HG02588 (cell line): ENCODE results near the gene TBX20.

ENCODE experiments used
- ATAC-seq: cut with Tn5 transposase; IDR thresholded peaks from one replicate; pipeline ENCODE4 v1.9.1; 2021; ENCODE audit warnings: mild to moderate bottlenecking, moderate library complexity; ENCODE audit not compliant: unreplicated experiment

The TBX20 gene, protein sequence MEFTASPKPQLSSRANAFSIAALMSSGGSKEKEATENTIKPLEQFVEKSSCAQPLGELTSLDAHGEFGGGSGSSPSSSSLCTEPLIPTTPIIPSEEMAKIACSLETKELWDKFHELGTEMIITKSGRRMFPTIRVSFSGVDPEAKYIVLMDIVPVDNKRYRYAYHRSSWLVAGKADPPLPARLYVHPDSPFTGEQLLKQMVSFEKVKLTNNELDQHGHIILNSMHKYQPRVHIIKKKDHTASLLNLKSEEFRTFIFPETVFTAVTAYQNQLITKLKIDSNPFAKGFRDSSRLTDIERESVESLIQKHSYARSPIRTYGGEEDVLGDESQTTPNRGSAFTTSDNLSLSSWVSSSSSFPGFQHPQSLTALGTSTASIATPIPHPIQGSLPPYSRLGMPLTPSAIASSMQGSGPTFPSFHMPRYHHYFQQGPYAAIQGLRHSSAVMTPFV

GRCh38 chr7:35253710-35254495 is at the start of gene TBX20:
Gene TBX20, minus strand, starts transcription at chr7:35254100. Its CDS starts 480 bp downstream, at chr7:35253620.
- ATAC-seq, result peak; percentile 56

DNA sequence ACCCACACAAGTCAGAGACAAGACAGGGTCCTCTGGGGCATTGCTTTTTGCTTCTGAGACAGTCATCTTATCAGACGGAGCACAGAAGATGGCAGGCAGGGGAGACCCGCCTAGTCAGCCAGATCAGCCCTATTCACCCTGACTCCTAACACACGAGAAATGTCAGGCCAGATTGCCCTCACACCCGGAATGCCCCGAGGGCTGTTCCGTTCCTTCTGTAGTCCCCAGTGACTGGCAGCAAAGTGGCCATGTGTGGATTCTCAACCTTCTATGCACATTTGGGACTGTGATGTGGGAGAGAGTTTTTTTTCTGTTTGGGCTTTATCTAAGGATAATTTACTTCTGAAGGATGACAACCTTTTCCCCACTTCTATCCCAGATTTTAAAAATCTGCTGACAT is 35.5 kb upstream of the TBX20 start:
- no peak for ATAC-seq

DNA sequence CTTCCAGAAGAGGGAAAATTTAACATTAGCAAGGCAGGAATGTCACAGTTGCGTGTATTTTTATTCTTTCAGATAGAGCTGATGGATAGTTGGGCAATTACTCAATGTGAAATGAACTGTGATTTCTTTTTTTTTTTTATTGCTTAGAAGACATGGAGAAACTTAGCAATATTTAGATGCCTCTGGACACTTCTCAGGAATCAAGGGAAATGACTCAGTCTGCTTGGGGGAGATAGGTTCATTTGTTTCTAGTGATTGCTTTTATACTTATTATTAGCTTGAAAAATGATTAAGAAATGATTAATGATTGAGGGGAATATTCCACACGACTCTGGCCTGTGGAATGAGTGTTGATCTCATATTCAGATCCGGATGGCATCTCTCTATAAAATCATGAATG is 33.1 kb upstream of the TBX20 start:
- ATAC-seq, result no peak

GRCh38 chr7:35286422-35286821 is 32.5 kb upstream of the TBX20 start:
- ATAC-seq, result no peak

DNA sequence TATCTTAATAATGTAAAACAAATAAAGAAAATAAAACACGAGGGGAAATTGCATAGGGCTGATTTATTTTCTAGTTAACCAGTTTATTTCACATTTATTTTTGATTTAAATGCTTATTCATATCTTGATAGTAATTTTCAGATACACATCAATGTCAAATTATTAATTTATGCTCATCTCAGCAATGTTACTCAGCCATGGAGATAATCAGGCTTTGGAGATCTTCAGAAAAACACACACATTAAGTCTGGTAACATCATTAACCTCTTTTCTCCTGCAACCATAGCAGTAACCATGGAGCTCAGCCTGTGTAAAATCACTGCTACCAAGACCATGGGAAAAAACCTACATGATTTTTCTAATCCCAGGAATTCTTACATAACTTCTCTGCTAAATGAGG is 31.9 kb upstream of the TBX20 start:
- no peak for ATAC-seq

GRCh38 chr7:35280902-35281301 is 27.0 kb upstream of the TBX20 start:
- ATAC-seq, result no peak

GRCh38 chr7:35277359-35277758 is 23.5 kb upstream of the TBX20 start:
- no peak for ATAC-seq

DNA sequence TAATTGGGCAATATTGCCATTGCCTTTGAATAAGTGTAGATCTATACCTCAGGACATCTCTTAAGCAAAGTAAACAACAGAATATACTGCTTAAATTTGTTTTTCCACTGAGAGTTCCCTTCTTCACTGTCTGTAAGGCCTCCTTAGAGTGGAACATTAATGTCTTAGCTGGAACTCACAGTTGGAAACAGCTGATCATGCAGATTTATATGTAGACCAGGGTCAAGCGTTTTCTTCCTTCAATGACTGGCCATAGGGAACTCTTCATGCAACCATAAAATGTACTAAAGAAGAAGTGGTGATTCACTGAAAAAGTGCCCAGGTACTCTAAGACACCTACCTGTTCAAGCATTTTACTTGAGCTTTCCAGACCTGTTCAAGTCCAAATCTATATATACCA is 18.3 kb upstream of the TBX20 start:
- no peak for ATAC-seq

GRCh38 chr7:35268953-35269352 is 15.1 kb upstream of the TBX20 start:
- ATAC-seq, result no peak

- no peak for ATAC-seq
Observed at GRCh38 chr7:35267411-35267810, 13.5 kb upstream of the TBX20 start.

DNA sequence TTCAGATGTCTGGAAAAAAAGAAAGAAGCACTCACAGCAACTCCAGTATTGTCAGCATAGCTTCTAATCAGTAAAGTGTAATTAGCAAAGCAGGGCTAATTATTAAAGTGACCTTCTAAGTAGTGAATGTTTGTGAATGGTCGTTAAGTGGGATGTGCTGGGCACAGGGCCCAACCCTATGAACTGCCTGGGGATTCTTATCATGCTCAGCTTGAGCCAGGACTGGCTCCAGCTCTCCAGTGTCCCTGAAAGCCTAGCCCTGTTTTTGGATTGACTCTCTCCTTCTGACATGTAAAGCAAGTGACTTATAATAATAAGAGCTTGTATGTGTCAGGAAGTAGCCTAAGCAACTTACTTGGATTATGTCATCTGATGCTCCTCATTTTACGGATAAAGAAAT is 9.5 kb upstream of the TBX20 start:
- ATAC-seq, result no peak

- ATAC-seq, result no peak
Observed at GRCh38 chr7:35261476-35262285, 7.8 kb upstream of the TBX20 start.

DNA sequence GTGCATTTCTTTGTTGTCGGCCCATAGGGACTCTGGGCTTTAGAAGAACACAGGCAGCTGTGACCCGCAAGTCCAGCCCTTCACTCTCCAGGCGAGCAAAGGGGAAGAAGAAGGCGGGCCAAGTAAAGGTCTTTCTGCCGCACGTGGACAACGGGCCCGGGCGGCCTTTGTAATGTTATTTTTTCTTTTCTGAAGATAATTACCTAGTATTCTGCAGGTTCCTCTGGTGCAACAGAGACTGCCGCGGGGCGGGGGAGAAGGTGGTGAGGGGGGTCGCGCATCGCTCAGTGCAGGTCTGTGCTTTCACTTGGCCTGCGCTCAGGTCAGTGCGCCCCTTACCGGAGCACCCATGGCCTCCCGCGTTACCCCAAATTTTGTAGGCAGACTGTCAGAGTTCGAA is 7.1 kb upstream of the TBX20 start:
- no peak for ATAC-seq

DNA sequence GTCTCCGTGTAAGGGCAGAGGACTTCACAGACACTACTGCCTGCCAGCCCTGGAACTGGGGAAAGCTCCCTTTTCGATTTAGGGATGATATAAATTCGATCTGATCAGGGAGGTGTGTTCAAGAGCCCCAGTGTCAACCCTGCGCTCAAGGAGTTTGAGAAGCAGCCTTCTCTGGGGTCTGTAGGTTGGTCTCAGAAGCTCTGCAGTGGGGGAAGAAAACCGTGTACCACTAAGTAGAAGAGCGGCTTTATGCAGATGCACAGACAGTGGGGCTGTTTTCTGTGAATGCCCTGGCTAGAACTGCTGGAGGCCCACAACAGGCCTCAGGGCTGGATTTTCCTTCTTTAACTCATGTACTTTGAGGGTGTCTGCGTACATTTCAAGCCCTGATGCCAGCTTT is 6.3 kb upstream of the TBX20 start:
- no peak for ATAC-seq

DNA sequence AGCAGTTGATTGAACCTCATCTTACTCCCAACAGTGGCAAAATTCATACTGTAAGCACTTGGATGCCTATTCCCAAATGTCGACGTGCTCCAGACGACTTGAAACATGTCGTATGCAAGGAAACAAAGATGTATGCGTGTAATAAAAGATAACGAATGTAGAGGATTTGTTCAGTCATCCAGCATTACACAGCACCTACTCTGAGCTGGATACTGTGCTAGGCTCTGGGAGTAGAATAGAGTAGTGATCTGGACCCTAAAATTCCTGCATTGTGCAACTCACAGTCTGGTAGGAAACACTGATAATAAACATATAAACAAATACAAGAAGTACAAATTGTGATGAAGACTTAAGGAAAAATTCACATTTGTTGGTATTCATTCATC is 5.6 kb upstream of the TBX20 start:
- ATAC-seq, result no peak

GRCh38 chr7:35258868-35259522 is 5.1 kb upstream of the TBX20 start:
- no peak for ATAC-seq

GRCh38 chr7:35258125-35258867 is 4.4 kb upstream of the TBX20 start:
- no peak for ATAC-seq

- ATAC-seq, result no peak
Observed at GRCh38 chr7:35257251-35258124, 3.6 kb upstream of the TBX20 start.
